Loucy (cell line): ENCODE results near the gene SGK1.

Source experiments
- H2AFZ ChIP-seq: fragments of 200-600 bp; sonication (generic); 2 replicates; pipeline ENCODE4 v1.6.0; 2016; ENCODE audit warnings: antibody characterized with exemption, mild to moderate bottlenecking, low read length, moderate library complexity
- H3F3A ChIP-seq: fragments of 200-600 bp; 2 replicates; pipeline ENCODE4 v1.6.0; 2016; ENCODE audit warnings: antibody characterized with exemption, low read depth, mild to moderate bottlenecking
- H3K27me3 ChIP-seq: fragments of 200-600 bp; sonication (generic); 2 replicates; pipeline ENCODE4 v1.6.1; 2014; ENCODE audit warnings: low read length, mild to moderate bottlenecking; ENCODE audit not compliant: insufficient read depth, poor library complexity, severe bottlenecking
- H3K36me3 ChIP-seq: fragments of 200-600 bp; sonication (generic); 2 replicates; pipeline ENCODE4 v1.6.1; 2016; ENCODE audit warnings: low read length; ENCODE audit not compliant: insufficient read depth
- H3K4me1 ChIP-seq: fragments of 200-600 bp; sonication (generic); 2 replicates; pipeline ENCODE4 v1.5.1; 2014; ENCODE audit warnings: low read length, mild to moderate bottlenecking; ENCODE audit not compliant: insufficient read depth, poor library complexity, severe bottlenecking
- H3K4me2 ChIP-seq: fragments of 200-600 bp; sonication (generic); 2 replicates; pipeline ENCODE4 v1.6.0; 2014; ENCODE audit warnings: antibody characterized with exemption, low read length, low read depth, mild to moderate bottlenecking; ENCODE audit not compliant: poor library complexity, severe bottlenecking
- H3K4me3 ChIP-seq: fragments of 200-600 bp; sonication (generic); 2 replicates; pipeline ENCODE4 v1.5.1; 2014; ENCODE audit warnings: low read length, mild to moderate bottlenecking, mixed read lengths; ENCODE audit not compliant: poor library complexity, severe bottlenecking
- H3K79me2 ChIP-seq: fragments of 200-600 bp; sonication (generic); 2 replicates; pipeline ENCODE4 v1.6.1; 2014; ENCODE audit warnings: low read length; ENCODE audit not compliant: insufficient read depth
- H3K9ac ChIP-seq: fragments of 200-600 bp; sonication (generic); 2 replicates; pipeline ENCODE4 v1.6.0; 2014; ENCODE audit warnings: mild to moderate bottlenecking, low read depth, low read length, moderate library complexity; ENCODE audit not compliant: poor library complexity, severe bottlenecking
- H3K9me2 ChIP-seq: fragments of 200-600 bp; sonication (generic); replicated peaks from 2 replicates; pipeline ENCODE4 v1.6.1; 2016; ENCODE audit warnings: low read depth, low read length, mixed read lengths
- H3K9me3 ChIP-seq: fragments of 200-600 bp; sonication (generic); 2 replicates; pipeline ENCODE4 v1.6.1; 2014; ENCODE audit warnings: mild to moderate bottlenecking, antibody characterized with exemption, low read length, low read depth; ENCODE audit not compliant: insufficient read depth
- H4K20me1 ChIP-seq: fragments of 200-600 bp; sonication (generic); 2 replicates; pipeline ENCODE4 v1.6.0; 2014; ENCODE audit warnings: antibody characterized with exemption, low read length, mild to moderate bottlenecking; ENCODE audit not compliant: insufficient read depth, poor library complexity, severe bottlenecking
- CTCF ChIP-seq: fragments of 200-600 bp; sonication (generic); conservative IDR thresholded peaks from 2 replicates; pipeline ENCODE4 v1.5.1; 2014; ENCODE audit warnings: mild to moderate bottlenecking, antibody characterized with exemption, low read length
- EZH2phosphoT487 ChIP-seq: fragments of 200-600 bp; IDR thresholded peaks from 2 replicates; pipeline ENCODE4 v1.6.1; 2018; ENCODE audit warnings: antibody characterized with exemption, mild to moderate bottlenecking, moderate library complexity, borderline replicate concordance

Gene SGK1

GRCh38 chr6:134165561-134166201 lies 152.2 kb downstream of the SGK1 start:
- no peaks in the 10 kb centered on the region for H3K9me2 ChIP-seq
- TF ChIP-seq EZH2phosphoT487 (no peak), CTCF (no peak)

GRCh38 chr6:134164300-134164699 lies 153.6 kb downstream of the SGK1 start:
- TF ChIP-seq CTCF, result no peak
- TF ChIP-seq EZH2phosphoT487, result no peak
- Histone ChIP-seq H3K9ac (no peak overlapping the region), H3K79me2 (no peaks in the 10 kb centered on the region), H4K20me1 (no peaks in the 10 kb centered on the region), H3K4me1 (no peaks in the 10 kb centered on the region), H3K9me2 (no peaks in the 10 kb centered on the region), H3K9me3 (no peaks in the 10 kb centered on the region), H2AFZ (no peak overlapping the region), H3K27me3 (no peaks in the 10 kb centered on the region), H3K36me3 (no peaks in the 10 kb centered on the region), H3K4me2 (no peak overlapping the region), H3F3A (no peaks in the 10 kb centered on the region), H3K4me3 (no peak overlapping the region)

More at GRCh38 chr6:134165561-134166201, 152.2 kb downstream of the SGK1 start:
- H3K36me3 ChIP-seq, result no peaks in the 10 kb centered on the region
- no peak overlapping the region for H3K4me3 ChIP-seq
- H3K4me1 ChIP-seq, result no peaks in the 10 kb centered on the region
- no peaks in the 10 kb centered on the region for H3K79me2 ChIP-seq
- no peaks in the 10 kb centered on the region for H3K27me3 ChIP-seq
- no peak overlapping the region for H3K9ac ChIP-seq
- no peaks in the 10 kb centered on the region for H3F3A ChIP-seq
- no peak overlapping the region for H2AFZ ChIP-seq
- H3K4me2 ChIP-seq, result no peak overlapping the region
- no peaks in the 10 kb centered on the region for H4K20me1 ChIP-seq
- no peaks in the 10 kb centered on the region for H3K9me3 ChIP-seq

- Histone ChIP-seq H3K4me3 (no peak overlapping the region), H3K4me2 (no peak overlapping the region), H3K9me2 (no peaks in the 10 kb centered on the region), H4K20me1 (no peaks in the 10 kb centered on the region), H3K36me3 (no peaks in the 10 kb centered on the region), H3K79me2 (no peaks in the 10 kb centered on the region), H3F3A (no peaks in the 10 kb centered on the region), H3K9ac (no peak overlapping the region), H2AFZ (no peak overlapping the region), H3K9me3 (no peaks in the 10 kb centered on the region), H3K4me1 (no peaks in the 10 kb centered on the region), H3K27me3 (no peaks in the 10 kb centered on the region)
- TF ChIP-seq CTCF (no peak), EZH2phosphoT487 (no peak)
Measured at GRCh38 chr6:134162932-134163331, 155.0 kb downstream of the SGK1 start.
